HG03280 (cell line): ENCODE results near the gene HEG1.

ENCODE experiments used
- ATAC-seq: cut with Tn5 transposase; IDR thresholded peaks from one replicate; pipeline ENCODE4 v1.9.1; 2021; ENCODE audit warnings: mild to moderate bottlenecking, moderate library complexity; ENCODE audit not compliant: unreplicated experiment

HEG1 gene

DNA sequence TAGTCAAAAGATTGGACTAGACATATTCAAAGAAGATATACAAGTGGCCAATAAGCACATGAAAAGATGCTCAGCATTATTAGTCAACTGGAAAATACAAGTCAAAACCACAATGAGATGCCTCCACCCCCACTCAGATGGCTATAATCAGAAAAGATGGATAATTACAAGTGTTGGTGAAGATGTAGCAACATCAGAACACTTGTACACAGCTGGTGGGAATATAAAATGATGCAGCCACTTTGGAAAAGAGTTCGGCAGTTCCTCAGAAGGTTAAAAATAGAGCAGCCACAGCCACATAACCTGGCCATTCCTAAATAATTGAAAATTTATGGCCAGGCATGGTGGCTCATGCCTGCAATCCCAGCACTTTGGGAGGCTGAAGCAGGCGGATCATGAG lies 38.4 kb downstream of the HEG1 start:
- no peak for ATAC-seq

DNA sequence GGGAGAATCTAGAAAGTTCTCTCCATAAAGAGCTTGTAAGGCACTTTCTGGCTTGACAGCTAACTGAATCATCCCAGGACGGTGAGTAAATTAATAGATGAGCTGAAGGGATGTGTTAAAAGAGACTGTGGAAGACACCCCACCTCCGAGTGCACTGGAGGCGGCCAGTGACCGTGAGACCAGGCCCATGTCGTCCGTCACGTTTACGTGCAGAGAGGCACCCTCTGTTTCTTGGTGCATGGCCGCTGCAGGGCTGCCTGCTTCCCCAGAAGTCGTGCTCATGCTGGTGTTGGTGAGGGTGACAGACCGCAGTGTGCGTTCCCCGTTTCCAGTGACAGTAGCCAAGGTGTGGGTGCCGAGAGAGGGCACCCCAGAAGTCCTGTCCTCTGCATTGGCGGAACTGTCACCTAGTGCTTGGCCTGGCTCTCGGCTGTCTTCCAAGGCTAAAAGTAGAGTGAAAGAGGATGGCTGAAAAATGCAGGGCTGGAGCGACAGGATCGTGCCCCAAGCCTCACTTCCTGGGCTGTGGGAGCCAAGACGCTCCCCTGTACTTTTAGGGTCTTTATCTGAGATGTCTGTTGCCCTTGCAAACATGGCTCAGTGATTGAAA lies 41.1 kb downstream of the HEG1 start:
- no peak for ATAC-seq

DNA sequence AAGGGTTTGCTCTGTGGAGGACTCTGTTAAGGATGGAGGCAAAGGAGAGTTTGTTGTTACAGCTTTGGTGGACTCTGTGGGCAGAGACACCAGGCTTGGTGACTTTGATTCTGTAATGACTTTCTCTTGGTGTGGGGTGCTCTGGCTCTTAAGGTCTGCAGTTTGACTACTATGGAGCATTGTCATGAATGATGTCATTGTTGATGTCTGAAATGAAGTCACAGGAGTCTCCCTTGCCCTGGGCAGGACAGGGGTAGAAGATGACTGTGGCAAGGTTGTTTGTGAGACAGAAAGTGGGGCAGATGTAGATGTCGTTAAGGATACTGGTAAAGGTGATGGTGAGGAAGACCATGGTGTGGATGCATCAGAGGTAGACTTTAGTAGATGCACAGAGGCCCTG lies 42.7 kb downstream of the HEG1 start:
- ATAC-seq, result no peak

DNA sequence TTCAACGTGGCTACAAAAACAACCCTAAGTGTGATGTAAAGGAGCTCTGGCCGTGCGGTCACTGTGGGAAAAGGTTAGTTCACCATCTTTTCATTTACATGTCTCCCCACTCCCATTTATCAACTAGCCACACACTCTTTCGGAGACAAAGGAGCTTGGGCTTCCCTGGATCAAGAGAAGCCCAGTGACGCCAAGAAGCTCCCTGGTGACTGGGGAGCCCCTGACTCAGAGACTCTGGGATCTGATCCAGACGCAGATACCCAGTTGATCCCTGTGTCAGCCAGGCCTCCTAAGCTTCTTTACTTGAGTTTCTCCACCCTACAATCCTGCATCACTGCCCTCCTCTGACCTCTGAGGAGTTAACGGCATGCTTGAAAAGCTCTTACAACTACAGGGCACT lies 43.9 kb downstream of the HEG1 start:
- ATAC-seq, result no peak

DNA sequence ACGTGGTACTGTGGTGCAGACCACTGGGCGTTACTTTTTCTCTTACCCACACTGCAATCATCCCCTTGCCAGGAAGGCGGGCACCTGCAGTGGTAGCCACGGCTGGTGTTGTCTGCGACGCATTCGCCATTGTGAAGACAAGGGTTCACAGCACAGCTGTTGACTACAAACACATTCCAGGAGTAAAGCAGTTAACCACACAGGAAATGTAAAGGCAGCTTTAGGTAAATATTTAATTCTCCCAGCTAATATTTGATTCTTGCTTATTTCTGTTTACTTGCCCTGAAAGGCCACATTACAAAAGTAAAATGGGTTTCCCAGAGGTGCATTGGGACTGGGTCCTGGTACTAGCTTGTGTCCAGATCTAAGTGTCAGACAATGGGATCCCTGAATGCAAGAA lies 45.4 kb downstream of the HEG1 start:
- no peak for ATAC-seq

DNA sequence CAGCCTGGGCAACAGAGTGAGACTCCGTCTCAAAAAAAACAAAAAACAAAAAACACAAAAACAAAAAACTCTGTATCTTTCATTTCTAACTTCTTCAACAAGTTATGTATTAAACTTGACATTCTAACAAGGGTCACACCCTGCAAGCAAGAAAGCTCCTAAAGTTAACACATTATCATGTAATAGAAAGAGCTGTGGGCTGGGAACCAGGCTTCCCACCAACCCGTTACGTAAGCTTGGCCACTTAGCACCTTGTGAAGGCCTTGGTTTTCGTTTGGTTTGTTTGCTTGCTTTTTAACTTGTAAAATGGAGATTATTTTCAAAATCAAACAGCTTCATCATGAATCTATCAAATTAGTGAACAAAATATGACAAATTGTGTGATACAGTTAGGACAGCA lies 47.0 kb downstream of the HEG1 start:
- ATAC-seq, result no peak

DNA sequence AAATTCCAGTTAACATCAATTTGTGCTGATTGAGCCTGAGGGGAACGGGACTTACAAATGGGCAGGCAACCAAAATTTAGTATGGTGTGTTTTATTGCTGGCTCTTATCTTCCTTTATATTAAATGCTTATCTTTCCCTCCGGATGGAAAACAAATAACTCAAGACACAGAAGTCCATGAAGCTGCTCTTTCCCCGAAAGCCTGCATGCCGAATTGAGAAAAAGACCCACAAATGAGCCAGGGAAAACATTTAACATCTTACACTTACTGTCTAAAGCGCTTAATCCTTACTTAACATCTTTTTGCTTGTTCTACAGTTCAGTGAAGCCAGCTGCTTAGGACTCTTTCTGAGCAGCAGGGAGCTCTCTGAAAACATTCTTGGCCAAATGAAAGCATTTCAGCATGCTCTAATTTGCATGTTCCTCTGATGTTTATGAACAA lies 49.5 kb downstream of the HEG1 start:
- no peak for ATAC-seq

DNA sequence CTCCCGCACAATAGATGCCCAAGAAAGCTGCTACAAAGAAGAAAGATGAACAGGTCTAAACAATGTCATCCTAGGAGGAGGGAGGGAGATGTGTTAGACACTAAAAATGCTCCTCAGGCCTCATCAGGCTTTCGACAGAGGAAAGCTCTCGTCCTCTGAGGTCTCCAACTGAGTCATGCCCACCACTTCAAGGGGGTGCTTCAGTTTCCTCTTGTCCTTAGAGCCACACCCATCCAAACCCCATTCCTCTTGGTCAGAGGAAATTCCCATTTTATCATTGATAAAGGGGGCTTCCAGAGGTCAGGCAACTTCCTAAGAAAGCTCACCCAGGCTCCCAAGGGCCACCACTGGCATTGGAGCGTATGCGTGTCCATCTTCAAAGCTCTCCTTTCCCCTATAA lies 50.1 kb downstream of the HEG1 start:
- ATAC-seq, result no peak

DNA sequence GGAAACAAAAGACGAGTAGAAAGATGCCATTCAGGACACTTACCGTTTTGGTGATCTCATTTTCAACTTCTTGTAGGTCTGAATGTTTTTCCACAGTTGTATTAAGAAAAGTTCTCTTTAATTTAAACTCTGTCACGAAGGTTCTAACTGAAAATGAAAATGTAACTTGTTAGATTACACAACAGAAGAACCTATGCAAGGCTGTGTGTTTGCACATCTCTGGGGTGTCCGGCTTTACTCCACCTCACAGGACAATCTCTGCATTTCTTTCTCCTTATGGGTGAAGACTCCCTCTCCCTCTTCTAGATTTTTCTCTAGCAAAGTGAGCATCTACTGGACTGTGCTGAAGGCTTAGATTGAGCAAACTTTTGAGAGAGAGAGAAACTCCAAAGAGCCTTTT lies 50.6 kb downstream of the HEG1 start:
- ATAC-seq, result no peak

DNA sequence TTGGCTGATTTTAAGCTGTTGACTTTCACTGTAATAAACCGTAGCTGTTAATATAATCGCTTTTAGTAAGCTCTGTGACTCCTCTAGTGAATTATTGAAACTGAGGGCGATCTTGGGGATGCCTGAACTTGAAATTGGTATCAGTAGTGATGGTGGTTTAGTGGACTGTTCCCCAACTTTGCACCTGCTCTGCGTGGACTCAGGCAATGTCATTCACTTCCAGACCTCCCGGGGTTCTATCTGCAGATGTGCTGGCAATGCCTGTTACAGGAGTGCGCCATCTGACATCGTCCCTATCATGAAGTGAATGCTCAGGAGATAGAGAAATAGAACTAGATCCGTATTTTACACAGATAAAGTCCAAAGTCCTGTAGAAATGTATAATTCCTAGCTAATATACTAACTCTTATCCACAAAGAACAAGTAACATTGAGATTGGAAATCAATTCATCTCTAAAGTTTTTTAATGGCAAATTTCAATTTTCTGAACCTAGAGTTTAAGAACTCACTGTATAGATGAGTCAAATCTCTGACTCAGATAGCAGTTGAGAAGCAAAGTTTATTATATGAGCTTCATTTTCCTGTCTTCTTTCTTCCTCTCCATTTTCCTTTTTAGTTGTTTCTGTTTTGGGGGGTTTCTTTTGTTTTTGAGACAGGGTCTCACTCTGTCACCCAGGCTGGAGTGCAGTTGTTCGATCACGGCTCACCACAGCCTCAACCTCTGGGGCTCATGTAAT lies 51.8 kb downstream of the HEG1 start:
- ATAC-seq, result no peak

DNA sequence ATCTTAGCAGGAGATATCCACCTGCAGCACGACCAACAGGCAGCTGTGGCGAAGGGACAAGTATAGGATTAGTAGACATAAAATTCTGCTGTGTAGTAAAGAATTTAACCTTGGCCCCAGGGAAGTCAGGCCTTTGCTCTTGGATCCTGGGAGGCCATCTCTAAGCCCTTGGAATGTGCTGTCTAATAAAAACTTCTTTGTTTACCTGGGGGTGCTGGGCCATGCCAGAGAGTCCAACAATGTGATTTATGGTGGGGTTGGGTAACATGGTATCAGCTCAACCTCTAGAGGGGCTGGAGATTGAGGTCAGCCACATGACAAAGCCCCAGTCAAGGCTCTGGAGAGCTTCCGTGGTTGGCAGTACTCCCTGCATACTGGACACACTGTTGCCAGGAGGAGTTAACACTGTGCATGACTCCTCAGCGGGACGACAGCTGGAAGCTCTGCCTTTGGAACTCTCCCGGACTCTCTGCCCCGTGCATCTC lies 52.4 kb downstream of the HEG1 start:
- no peak for ATAC-seq

DNA sequence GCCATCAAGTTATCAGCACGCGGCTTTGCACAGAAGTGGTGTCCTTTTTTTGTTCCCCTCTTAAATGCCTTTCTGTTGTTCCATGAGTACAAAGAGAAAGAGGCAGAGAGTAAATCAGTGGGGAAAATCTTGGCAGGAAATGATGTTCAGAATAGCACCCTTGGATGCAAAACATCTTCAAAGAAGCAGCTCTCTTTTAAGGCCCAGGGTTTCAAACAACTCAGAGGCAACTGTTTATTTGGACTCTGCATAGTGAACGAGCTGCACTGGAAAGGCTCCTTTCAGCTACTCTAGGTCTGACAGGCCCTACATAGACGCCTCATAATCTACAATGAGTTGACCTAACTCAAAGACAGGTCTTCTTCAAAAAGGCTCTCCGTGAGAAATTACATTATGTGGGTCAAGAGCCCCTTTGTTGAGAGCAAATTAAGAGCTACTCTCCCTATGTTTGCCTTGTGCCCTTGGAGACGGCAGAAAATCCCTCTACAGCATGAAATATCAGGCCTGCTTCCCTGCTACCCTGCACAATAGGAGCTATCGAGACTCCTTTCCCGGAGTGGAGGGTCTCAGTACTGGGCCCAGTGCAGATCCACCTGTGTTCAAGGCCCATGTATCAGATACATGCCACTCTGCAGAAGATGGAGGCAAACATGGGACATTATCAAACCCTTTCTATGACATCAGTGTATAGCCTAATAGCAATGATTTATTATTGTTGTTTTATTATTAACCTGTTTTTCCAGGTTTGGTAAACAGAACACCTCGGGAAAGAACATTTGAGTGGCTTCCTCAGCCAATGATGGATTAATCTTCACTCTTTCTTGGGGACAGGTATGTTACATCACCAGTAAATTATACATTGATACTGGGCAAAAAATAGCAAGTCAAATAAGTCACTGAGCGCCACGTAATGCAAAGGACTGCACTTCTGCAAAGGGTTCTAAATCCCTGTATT lies 53.1 kb downstream of the HEG1 start:
- ATAC-seq, result no peak

DNA sequence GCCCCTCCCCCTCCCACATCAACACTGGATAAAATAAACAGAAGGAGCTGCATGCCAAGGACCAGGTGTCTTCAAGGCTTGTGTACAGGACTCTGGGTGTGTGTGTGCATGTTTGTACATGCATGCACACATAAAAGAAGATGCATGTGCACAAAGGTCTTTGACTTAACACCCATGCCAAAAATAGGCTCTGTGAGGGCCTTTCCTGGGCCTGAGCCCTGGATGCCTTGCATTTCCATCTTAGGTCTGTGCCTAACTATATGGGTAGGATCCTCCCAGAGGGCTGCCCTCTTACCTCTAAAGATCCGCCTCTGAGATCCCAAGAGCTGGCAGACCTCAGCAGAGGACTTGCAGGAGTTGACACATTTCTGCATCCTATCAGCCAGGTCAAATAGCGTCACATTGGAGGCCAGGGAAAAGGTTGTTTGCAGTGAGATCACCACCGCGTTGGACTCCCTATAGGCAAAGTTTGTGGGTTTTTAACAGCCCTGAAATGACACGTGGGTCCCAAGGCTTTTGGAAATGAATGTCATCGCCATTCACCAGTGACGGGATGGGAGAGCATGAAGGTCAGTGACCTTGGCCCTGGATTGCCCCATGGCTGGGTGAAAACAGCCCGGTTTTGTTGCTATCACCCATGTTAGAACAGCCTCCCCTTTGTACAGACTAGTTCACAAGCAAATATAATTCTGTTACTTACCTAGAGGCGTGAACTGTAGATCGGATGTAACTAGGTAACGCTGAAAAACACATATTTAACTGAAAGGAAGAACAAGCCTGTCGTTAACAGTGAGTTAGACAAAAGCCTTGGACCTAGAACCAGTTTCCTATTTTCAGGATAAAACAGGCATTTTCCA lies 54.0 kb downstream of the HEG1 start:
- ATAC-seq, result no peak

DNA sequence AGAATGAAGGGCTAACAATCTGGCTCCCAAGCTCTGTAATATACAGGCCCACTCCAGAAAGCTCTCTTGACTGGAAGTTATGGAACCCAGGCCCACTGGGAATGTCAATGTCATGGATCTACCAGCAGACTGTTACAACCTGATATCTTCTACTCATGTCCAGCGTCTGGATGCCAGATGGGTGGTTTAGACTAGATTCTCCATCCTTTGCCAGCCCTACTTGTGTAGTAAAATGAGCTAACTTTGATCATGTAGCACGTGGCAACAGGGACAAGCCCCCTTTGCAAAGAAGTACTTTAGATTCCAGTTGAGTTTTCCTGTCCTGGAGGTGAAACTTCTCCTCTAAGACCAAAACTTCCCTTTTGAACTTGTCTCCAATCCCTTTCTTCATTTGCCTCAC lies 55.1 kb downstream of the HEG1 start:
- no peak for ATAC-seq

DNA sequence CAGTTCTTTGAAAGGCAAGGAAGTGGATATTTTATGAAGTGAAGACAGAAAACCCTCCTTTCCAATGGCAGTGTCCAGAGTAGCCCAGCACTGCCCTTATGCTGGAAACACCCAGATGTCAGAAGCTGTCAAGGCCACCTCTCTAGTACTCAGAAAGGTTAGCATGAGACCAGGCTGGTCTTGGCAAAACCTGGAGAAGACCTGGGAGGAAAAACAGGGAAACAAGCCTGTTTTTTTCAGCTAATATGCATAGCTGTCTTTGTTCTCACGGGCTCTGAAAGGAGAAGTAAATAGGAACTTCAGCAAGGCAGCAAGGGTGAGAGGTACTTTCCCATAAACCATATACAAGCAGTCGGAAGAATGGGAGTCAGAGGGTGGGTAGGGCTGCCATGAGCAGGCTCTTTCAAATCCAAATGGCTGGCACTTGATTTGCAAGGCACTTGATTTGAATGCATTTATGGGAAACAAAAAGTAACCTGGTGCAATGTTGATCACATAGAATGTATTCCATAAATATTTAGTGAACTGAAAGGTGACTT lies 55.8 kb downstream of the HEG1 start:
- no peak for ATAC-seq

DNA sequence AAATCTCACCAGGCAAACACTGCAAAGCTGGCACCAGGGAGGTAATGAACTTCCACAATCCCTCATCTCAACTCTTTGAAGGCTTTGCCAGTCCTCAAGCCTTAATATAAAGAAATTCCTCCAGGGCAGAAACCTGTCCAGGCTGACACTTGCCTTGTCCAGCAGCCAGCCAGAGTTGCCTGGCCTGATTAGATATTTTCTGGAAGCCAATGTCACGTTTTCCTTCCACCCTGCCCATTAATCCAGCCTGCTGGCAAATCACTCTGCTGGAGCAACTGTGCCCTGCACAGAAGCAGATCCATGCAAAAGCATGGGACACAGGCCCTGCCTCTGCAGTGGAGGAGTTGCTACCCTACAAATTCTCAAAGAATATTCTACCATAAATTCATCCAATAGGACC lies 56.5 kb downstream of the HEG1 start:
- no peak for ATAC-seq

DNA sequence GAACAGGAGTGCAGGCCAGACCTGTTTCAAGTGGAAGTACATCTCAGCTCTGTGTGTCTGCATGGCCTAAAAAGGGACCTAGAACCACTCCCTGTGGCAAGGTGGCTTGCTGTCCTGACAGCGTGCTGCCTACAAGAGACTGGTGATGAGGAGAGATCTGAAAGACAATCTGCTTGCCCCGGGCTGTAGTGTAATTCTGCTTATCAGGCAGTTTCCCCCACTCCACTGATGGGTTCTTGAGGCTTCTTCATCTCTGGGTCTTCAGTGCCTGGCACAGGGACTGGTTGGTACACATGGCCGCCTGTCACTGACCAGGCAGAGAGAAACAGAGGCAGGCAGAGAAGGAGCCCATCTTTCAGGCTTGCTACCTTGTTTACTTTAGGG lies 57.6 kb downstream of the HEG1 start:
- ATAC-seq, result no peak

DNA sequence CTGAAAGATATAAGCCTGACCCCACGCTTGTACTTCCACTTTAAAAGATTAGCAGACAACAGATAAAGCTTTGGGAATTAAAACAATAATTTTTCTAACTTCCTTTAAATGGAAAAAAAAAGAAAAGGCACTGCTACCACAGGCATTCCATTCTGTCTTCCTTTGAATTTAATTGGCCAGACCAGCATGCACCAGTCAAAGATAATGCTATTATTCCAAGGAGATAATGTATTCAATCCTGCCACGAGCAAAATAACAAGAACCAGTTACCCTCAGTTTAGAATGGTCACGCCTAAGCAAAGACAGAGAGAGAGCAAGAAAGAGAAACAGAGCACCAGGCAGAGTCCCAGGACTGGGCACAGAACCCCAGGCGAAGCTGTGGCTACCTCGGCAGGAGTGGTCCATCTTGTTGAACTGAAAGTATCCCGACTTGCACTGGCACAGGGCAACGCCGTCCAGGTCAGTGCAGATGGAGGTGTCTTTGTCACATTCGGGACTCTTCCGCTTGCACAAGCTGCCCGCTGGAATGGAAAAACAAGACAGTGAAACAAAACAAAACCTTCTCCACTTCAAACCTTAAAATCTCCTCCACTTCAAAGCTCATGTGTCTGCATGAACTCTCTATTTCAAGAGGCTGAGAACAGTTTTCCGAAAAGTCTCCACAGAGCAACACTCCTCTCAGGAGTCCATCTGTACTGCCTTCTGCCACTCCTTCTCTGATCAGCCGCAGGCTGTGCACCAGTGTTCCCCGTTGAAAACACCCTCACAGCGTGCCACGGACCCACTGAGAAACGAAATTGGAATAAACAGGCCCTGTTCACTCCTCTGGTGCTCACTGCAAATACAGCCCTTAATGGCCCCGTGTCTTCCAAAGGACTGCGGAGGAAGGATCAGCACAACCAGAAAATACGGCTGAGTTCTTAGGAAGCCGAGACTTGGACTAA lies 58.2 kb downstream of the HEG1 start:
- no peak for ATAC-seq

DNA sequence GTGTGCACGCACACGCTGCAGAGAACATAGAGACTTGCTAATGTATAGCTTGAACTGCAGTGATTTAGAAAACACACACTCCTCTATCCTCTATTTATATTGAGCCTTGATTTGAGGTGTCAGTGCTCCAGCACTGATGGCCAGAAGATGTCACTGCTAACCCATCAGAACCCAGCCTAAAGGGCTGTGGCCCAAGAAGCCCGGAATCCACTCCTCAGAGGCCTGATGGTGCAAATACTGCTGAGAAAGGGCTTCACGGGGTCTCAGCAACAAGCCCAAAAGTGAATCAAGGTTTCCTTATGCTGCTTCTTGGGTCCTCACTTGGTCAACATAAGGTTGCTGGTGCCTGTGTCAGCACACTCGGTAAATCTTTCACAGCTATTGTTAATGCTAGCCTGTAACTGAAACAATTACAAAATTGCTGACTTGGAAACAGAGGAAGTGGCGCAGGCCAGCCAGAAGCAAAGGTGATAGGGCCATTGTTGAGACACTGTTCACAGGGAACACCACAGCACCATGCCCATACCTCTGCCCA lies 60.3 kb downstream of the HEG1 start:
- ATAC-seq, result no peak
